Left forelimb (tissue), 1 donor: ENCODE results near the gene ASPHD2.

Source experiments
- DNase-seq: peaks from one replicate; pipeline ENCODE4 v3.0.0-alpha.2; 2018; ENCODE audit warnings: low spot score

The ASPHD2 gene

GRCh38 chr22:26446808-26447515 lies 17.9 kb downstream of the ASPHD2 start:
- no peak for DNase-seq

GRCh38 chr22:26447584-26448329 lies 18.7 kb downstream of the ASPHD2 start:
- DNase-seq, result peak; percentile 57

- DNase-seq, result peak; percentile 57
These were observed 19.3 kb downstream of the ASPHD2 start for GRCh38 chr22:26448334-26448733.

DNA sequence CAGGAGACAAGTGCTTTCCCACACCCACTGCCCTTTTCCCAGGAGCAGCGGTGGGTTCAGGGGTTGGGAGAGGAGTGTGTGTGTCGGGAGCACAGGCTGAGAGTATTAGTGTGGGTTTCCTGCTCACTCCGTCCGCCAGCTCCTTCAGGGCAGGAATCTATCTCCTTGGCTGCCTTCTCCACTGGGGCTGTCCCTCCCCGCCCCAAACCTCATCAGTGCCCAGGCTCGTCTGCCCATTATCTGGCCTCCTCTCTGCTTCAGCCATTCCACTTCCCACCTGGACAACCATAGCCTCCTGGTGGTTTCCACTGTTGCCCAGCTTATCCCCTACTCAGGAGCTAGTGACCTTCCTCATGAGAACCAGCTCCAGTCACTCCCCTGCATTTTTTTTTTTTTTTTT lies 19.9 kb downstream of the ASPHD2 start:
- DNase-seq, result peak; percentile 26

DNA sequence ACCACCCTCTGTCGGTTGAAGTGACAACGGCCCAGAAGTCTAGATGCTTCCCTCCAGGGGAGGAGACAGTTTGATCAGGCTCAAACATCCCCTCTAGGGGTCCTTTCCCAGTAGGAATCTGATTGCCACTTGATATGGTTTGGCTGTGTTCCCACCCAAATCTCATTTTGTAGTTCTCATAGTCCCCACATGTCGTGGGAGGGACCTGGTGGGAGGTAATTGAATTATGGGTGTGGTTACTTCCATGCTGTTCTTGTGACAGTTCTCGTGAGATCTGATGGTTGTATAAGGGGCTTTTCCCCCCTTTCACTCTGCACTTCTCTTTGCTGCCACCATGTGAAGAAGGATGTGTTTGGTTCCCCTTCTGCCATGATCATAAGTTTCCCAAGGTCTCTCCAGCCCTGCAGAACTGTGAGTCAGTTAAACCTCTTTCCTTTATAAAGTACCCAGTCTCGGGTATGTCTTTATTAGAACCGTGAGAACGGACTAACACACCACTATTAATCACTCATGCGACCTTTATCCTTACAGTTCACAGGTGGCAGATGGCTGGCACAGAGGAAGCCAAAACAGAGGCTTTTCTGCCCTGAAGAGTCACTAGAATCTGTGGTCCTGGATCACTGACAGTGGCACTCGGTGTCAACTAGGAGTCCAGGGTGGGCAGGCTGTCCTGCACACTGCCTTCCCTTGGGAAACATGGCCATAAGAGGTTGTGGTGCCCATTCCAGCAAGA lies 21.6 kb downstream of the ASPHD2 start:
- DNase-seq, result peak; percentile 47

DNA sequence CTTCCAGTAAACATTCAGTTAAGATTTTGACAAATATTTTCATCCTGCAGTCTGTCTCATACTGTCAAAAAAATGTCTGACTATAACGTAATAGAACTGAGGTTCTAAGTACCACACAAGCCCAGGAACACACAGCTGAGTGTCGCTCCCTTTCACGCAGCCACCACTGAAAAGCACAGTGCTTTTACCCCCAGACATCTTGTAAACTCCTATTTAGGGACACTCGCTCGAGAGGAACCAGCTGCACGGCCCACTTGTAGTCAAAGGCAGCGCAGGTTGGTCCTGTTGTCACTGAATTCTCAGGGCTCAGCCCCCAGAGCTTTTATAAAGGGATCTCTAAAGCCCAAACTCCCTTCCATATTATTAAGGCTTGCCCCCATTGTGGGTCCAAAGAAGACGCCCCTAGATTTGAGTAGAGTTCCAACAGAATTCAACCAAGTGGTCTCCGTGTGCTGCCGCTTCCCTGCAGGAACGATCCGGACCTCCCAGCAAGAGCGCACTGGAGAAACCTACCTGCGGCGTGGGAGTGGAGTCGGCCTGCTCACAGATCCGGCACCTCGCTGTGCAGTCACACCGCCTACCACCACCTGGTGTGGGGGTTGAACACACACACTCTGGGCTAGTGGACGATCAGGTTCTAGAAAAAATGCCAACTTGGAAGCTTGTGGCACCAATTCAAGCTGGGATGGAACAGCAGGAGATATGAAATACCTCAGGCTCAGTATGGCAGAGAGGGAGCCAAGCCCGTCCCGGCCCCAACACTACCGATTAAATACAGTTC lies 23.4 kb downstream of the ASPHD2 start:
- DNase-seq, result peak; percentile 37

DNA sequence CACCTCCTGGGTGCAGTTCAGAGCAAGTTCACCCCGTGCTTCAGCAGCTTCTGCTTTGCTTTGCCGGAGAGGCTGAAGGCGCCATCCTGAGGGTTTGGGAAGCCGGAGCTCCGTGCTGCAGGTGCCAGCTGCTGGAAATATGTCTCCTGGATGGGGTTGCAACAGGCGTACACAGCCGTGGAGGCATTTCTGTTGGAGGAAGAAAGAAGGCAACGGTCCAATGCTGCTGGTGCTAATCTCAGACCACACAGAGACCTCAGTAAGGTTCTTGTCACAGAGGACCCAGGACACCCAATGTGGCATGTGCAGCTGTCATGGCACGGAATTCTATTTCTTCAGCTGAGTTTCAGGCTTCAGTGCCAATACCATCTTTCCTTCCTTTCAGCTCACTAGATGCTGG lies 24.2 kb downstream of the ASPHD2 start:
- DNase-seq, result peak; percentile 46

DNA sequence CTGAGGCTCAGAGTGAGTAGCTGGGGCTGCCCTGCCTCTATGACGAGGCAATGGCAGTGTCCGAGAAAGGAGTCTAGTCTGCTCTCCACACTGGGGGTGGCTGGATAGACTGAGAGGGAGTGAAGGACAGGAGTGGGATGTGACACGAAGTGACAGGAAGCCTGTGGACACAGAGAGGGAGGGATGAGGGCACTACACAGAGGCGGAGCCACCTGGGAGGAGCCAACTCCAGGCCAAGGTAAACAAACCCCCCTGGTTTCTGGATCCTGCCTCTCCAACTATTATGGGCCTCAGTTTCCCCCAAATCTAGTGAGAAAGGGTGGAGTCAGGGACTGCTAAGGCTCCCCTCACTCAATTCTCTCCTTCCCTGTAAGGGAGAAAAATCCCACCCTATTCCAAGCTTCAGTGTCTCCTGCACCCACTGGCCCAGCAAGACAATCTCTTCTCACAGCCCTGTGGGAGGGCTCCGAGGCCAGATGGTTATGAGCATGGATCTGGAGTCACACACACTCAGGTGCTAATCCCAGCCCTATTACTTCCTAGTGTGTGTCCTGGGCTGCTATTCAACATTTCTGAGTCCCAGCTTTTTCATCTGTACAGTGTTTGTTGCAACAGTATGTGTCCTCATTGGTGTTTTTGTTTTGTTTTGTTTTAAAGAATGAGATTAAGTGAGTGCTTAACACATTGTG lies 24.9 kb downstream of the ASPHD2 start:
- peak; percentile 55 for DNase-seq

GRCh38 chr22:26457661-26458272 lies 28.7 kb downstream of the ASPHD2 start:
- DNase-seq, result peak; percentile 50

DNA sequence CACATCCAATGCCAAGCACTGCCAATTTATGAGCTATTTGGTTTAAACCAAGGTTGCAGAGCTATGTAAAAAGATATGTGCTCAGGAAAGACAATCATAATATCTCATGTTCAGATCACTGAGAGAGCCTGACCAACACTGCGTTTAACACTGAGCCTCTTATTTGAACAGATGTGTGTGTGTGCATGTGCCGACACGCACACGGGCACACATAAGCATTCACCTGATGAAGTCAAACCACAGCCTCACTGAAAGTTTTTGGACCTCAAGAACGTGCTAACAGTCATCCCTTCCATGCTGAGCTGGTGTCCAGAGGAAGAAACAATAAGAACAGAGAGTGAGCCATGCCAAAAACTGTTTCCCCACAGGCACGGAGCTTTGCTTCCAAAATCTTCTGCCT lies 31.1 kb downstream of the ASPHD2 start:
- no peak for DNase-seq

GRCh38 chr22:26461188-26461810 lies 32.2 kb downstream of the ASPHD2 start:
- no peak for DNase-seq

- DNase-seq, result no peak
These were observed 33.0 kb downstream of the ASPHD2 start for GRCh38 chr22:26462051-26462450.

DNA sequence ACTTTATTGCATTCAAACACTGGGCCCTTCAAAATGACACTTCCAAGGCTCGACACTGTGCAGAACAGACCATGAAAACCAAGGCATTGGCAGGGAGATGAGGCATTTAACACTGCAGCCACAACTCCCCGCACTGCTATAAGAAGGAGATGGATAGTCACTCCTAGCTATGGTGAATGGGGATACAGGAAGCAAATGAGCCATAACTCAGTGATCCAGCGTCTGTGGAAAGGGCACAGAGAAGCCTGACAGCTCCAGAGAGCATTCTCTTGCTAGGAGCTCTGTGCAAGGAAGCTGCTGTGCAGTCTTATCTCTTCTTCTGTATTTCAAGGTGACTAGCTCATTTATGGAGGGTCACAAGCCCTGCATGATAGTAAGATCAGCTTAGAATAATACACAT lies 33.6 kb downstream of the ASPHD2 start:
- DNase-seq, result no peak

- no peak for DNase-seq
These were observed 34.1 kb downstream of the ASPHD2 start for GRCh38 chr22:26463101-26463661.

DNA sequence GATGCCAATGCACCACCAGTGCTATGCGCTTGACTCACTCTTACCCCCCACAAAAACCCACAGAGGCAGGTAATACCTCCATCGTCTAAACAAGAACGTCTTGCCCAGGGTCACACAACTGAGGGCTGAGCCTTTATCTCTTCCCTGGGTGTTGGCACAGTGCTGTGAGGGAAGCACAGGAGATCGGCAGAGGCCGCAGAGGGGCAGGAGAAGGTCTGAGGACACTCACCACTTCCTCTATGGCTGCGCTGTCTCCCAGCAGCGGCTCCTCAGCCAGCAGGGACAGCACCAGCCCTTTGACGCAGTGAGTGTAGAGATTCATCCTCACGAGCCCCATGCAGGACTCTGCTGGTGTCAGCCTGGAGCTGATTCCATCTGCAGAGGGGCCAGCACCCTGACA lies 34.6 kb downstream of the ASPHD2 start:
- no peak for DNase-seq

GRCh38 chr22:26464312-26464711 lies 35.3 kb downstream of the ASPHD2 start:
- DNase-seq, result no peak

DNA sequence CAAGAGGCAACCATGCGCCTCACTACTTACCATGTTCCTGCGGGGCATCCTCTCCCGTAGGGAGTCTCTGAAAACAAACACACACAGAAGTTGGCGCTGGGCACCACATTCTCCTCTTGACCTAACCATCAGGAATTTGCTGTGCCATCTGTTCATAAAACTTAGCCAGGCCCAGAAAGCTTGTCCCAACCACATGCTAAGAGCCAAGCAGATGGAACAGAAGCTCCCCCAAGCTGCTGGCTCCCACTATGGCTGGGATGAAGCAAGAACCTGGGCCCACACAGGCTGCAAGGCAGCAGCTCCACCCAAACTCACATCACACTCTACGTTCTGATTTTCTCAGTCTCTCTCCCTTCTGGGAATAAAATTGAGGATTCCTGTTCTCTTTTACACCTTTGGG lies 37.1 kb downstream of the ASPHD2 start:
- no peak for DNase-seq

- DNase-seq, result no peak
These were observed 41.7 kb downstream of the ASPHD2 start for GRCh38 chr22:26470807-26471206.

GRCh38 chr22:26471522-26471921 lies 42.5 kb downstream of the ASPHD2 start:
- no peak for DNase-seq

GRCh38 chr22:26474682-26475081 lies 45.6 kb downstream of the ASPHD2 start:
- no peak for DNase-seq
